Loucy (cell line): ENCODE measurements around the gene SPECC1.

Source experiments
- CTCF ChIP-seq: fragments of 200-600 bp; sonication (generic); conservative IDR thresholded peaks from 2 replicates; pipeline ENCODE4 v1.5.1; 2014; ENCODE audit warnings: mild to moderate bottlenecking, antibody characterized with exemption, low read length
- EZH2phosphoT487 ChIP-seq: fragments of 200-600 bp; IDR thresholded peaks from 2 replicates; pipeline ENCODE4 v1.6.1; 2018; ENCODE audit warnings: antibody characterized with exemption, mild to moderate bottlenecking, moderate library complexity, borderline replicate concordance

GRCh38 chr17:20306924-20307323, 297.8 kb downstream of the SPECC1 start:
- TF ChIP-seq CTCF (no peak), EZH2phosphoT487 (no peak)
